A673 (cell line): ENCODE results near the gene SH2B3. TPM values are rescaled to one million over a fixed set of nuclear protein-coding genes. Genes with fewer than 3 reads are reported as not detected.

Experiments
- BruUV-seq: library from RNA; stranded (reverse); fragments of 400-500 nt; replicated peaks from 2 replicates; lab custom pipeline; 2021; lab: Mats Ljungman, UMichigan
- CTCF ChIA-PET: fragments of 300-600 bp; sonication (Branson Sonifier 250); formaldehyde crosslinking; loops from one replicate; lab custom pipeline; 2022; ENCODE audit warnings: antibody characterized with exemption; lab: Charles Lee
- POLR2A ChIA-PET: fragments of 300-600 bp; sonication (Branson Sonifier 250); formaldehyde crosslinking; loops from one replicate; lab custom pipeline; 2022; ENCODE audit warnings: antibody characterized with exemption; ENCODE audit not compliant: low non-redundant PET; lab: Charles Lee
- DNase-seq: peaks from one replicate; pipeline ENCODE4 v3.0.0-alpha.2; 2015; ENCODE audit warnings: low spot score
- H3K27ac ChIP-seq: fragments of 200-600 bp; sonication (generic); 2 replicates; pipeline ENCODE4 v1.5.1; 2016; ENCODE audit warnings: mixed run types, low read depth, mild to moderate bottlenecking, mixed read lengths, antibody characterized with exemption, low read length; ENCODE audit not compliant: poor library complexity, severe bottlenecking
- H3K27me3 ChIP-seq: fragments of 200-600 bp; sonication (generic); replicated peaks from 2 replicates; pipeline ENCODE4 v1.6.1; 2017; ENCODE audit warnings: mixed run types, low read depth, mild to moderate bottlenecking, mixed read lengths, antibody characterized with exemption, low read length; ENCODE audit not compliant: insufficient read depth, poor library complexity
- H3K36me3 ChIP-seq: fragments of 200-600 bp; sonication (generic); 2 replicates; pipeline ENCODE4 v1.6.1; 2016; ENCODE audit warnings: mixed run types, mild to moderate bottlenecking, mixed read lengths, antibody characterized with exemption, low read length; ENCODE audit not compliant: insufficient read depth, poor library complexity, severe bottlenecking
- H3K4me1 ChIP-seq: fragments of 200-600 bp; sonication (generic); 2 replicates; pipeline ENCODE4 v1.6.1; 2017; ENCODE audit warnings: mixed run types, mild to moderate bottlenecking, mixed read lengths, antibody characterized with exemption, low read length; ENCODE audit not compliant: insufficient read depth, poor library complexity, severe bottlenecking
- H3K4me3 ChIP-seq: fragments of 200-600 bp; sonication (generic); 2 replicates; pipeline ENCODE4 v1.5.1; 2016; ENCODE audit warnings: low read depth, mixed run types, mild to moderate bottlenecking, mixed read lengths, low read length; ENCODE audit not compliant: poor library complexity, severe bottlenecking
- H3K9me3 ChIP-seq: fragments of 200-600 bp; sonication (generic); 2 replicates; pipeline ENCODE4 v1.6.1; 2016; ENCODE audit warnings: mixed run types, low read depth, mild to moderate bottlenecking, mixed read lengths, antibody characterized with exemption, low read length; ENCODE audit not compliant: poor library complexity, severe bottlenecking
- CTCF ChIP-seq: fragments of 300-800, 200-600 bp; sonication (generic); conservative IDR thresholded peaks from 2 replicates; pipeline ENCODE4 v1.5.1; 2017; ENCODE audit warnings: low read depth, mild to moderate bottlenecking, antibody characterized with exemption, low read length, moderate library complexity, mixed read lengths
- EZH2 ChIP-seq: fragments of 200-600 bp; sonication (generic); IDR thresholded peaks from 2 replicates; pipeline ENCODE4 v1.6.1; 2017; ENCODE audit warnings: borderline replicate concordance, low read depth, mild to moderate bottlenecking, mixed read lengths, antibody characterized with exemption, low read length; ENCODE audit not compliant: poor library complexity, severe bottlenecking
- intact Hi-C: fragments of 100-400 bp; cut with micrococcal nuclease; formaldehyde crosslinking; loops from one replicate; pipeline ENCODE4 v1.10.0; 2022; ENCODE audit not compliant: unreplicated experiment
- total RNA-seq: library from RNA; stranded (reverse); gene quantifications from 2 replicates; pipeline ENCODE4 v1.2.3, GENCODE V29; 2021

SH2B3 gene
- total RNA-seq, 1 experiment from 2014 or later, result 133 TPM

GRCh38 chr12:111429828-111430432 is 24.2 kb downstream of the SH2B3 start:
- intact Hi-C loops, result no loop called here
- peak overlapping the region; percentile 74 for H3K27ac ChIP-seq
- DNase-seq, result peak; percentile 45
- no peaks in the 10 kb centered on the region for H3K27me3 ChIP-seq
- no TSS peak for BruUV-seq
- POLR2A ChIA-PET, result no interaction called here
- H3K36me3 ChIP-seq, result peaks cover 13% of the 10 kb centered on the region
- CTCF ChIA-PET, result interaction anchor here (1.2 kb wide), 1 partner anchor 33 kb away, joined by 4 read pairs; no protein-coding TSS in a partner anchor
- H3K4me3 ChIP-seq, result peak overlapping the region; percentile 16
- no peak for TF ChIP-seq CTCF
- TF ChIP-seq EZH2, result no peak
- peaks cover 75% of the 10 kb centered on the region for H3K4me1 ChIP-seq
- H3K9me3 ChIP-seq, result no peaks in the 10 kb centered on the region

- Histone ChIP-seq H3K9me3 (no peaks in the 10 kb centered on the region), H3K27me3 (no peaks in the 10 kb centered on the region), H3K27ac (peak overlapping the region; percentile 74), H3K4me1 (peaks cover 83% of the 10 kb centered on the region), H3K36me3 (peaks cover 13% of the 10 kb centered on the region), H3K4me3 (peak overlapping the region; percentile 16)
- DNase-seq, result no peak
- CTCF ChIA-PET, result interaction anchor here (1.2 kb wide), 1 partner anchor 33 kb away, joined by 4 read pairs; no protein-coding TSS in a partner anchor
- POLR2A ChIA-PET, result interaction anchor here (1.2 kb wide), 1 partner anchor 32 kb away, joined by 7 read pairs; no protein-coding TSS in a partner anchor
- no peak for TF ChIP-seq EZH2
- no peak for TF ChIP-seq CTCF
- intact Hi-C loops, result no loop called here
- no TSS peak for BruUV-seq
These were observed 25.0 kb downstream of the SH2B3 start for GRCh38 chr12:111430433-111431353.

DNA sequence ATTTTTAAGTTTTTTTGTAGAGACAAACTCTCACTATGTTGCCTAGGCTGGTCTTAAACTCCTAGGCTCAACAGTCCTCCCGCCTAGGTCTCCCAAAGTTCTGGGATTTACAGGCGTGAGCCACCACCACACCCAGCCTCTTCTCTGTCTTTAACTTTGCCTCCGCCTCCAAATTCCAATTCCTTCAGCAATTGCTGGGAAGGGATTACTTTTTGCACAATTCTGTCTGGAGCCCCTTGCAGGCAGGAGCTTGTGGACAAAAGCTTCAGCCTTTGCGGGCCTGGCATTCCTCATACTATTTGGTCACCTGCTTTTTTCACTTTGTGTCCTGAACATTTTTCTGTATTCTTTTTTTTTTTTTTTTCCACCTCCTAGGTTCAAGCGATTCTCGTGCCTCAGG is 26.0 kb downstream of the SH2B3 start:
- Histone ChIP-seq H3K36me3 (peaks cover 9% of the 10 kb centered on the region), H3K9me3 (no peaks in the 10 kb centered on the region), H3K4me1 (peaks cover 90% of the 10 kb centered on the region), H3K27me3 (no peaks in the 10 kb centered on the region), H3K27ac (peak overlapping the region; percentile 74), H3K4me3 (no peak overlapping the region)
- DNase-seq, result no peak
- no peak for TF ChIP-seq CTCF
- no peak for TF ChIP-seq EZH2
- CTCF ChIA-PET, result no interaction called here
- POLR2A ChIA-PET, result interaction anchor here (1.2 kb wide), 1 partner anchor 33 kb away, joined by 7 read pairs; no protein-coding TSS in a partner anchor
- BruUV-seq, result no TSS peak
- intact Hi-C loops, result no loop called here
